ENCODE data around the gene USH2A. TPM values are rescaled to one million over a fixed set of nuclear protein-coding genes. Genes with fewer than 3 reads are reported as not detected.
"Not testable (repeated sequence)": the region's sequence is repeated elsewhere in the genome, so short reads cannot be mapped to it uniquely, and the experiment has no call there.

USH2A gene
- total RNA-seq, 4 donors from 2014 or later = 0.08 to 0.18 TPM; not detected in 2

DNA sequence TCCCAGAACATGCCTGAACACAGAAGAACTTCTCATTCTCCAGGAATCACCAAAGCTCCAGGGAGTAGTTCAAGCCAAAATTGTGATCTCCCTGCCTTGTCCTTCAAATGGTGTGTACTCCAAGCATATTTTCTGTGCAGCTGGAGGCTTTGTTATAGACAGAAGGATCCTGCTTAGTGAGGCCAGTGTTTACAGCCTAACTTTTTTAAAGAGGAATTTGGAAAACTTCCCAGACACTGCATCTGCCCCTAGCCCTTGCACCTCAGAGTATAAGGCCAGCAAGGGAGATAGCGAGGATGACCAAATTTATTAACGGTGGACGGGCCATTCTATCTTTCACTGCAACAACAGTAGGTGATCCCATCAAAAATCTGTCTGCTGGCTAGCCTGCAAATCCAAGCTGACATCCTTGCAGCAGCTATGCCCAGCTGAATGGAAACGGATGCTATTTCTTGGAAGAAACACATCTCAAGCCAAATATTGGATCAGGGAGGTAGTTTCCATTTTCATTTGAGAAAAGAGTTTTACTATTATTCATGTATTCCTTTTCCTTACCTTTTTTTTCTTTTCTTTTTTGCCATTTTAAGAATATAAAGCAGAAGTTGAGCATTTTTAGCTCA lies 249.8 kb downstream of the USH2A start:
- Histone ChIP-seq H3K27ac (no peak overlapping the region), H3K9me3 (no peaks in the 10 kb centered on the region), H3K27me3 (no peaks in the 10 kb centered on the region), H3K4me3 (no peak overlapping the region), H3K36me3 (no peaks in the 10 kb centered on the region), H3K4me1 (no peaks in the 10 kb centered on the region)
- no peak for DNase-seq (ENCODE audit: low spot score in 2 of 2)
- no peak for TF ChIP-seq POLR2AphosphoS5 (IDR thresholded peaks at IDR 0.05)
- no peak for TF ChIP-seq EP300 (IDR thresholded peaks at IDR 0.05)
- TF ChIP-seq POLR2A (IDR thresholded peaks at IDR 0.05) = no peak
- TF ChIP-seq, protein P1, sequence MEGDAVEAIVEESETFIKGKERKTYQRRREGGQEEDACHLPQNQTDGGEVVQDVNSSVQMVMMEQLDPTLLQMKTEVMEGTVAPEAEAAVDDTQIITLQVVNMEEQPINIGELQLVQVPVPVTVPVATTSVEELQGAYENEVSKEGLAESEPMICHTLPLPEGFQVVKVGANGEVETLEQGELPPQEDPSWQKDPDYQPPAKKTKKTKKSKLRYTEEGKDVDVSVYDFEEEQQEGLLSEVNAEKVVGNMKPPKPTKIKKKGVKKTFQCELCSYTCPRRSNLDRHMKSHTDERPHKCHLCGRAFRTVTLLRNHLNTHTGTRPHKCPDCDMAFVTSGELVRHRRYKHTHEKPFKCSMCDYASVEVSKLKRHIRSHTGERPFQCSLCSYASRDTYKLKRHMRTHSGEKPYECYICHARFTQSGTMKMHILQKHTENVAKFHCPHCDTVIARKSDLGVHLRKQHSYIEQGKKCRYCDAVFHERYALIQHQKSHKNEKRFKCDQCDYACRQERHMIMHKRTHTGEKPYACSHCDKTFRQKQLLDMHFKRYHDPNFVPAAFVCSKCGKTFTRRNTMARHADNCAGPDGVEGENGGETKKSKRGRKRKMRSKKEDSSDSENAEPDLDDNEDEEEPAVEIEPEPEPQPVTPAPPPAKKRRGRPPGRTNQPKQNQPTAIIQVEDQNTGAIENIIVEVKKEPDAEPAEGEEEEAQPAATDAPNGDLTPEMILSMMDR (IDR thresholded peaks at IDR 0.05) = no peak
- 68% methylated on average over 4 of the region's 4 CpGs for WGBS

DNA sequence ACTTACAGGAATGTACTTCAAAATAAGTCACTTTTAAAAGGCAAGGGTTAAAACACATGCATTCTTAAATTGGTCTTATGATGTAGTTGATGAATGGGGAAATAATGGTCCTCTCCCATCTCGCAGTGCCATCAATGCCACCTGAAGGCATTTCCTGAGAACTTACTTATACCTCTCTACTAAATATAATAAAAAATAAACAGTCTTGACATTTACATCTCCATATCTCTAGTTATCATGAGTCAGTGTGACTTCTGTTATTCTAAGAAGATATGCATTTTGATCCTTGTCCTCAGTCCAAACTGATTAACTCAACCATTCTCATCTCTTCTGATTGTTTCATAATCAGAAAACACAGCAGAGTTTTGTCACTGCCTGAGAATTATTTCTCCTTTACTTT lies 253.9 kb downstream of the USH2A start:
- WGBS = 71% methylated on average over 1 of the region's 1 CpG
- Histone ChIP-seq H3K36me3 (no peaks in the 10 kb centered on the region), H3K4me1 (no peaks in the 10 kb centered on the region), H3K27ac (no peak overlapping the region), H3K27me3 (no peaks in the 10 kb centered on the region), H3K9me3 (no peaks in the 10 kb centered on the region), H3K4me3 (no peak overlapping the region)
- DNase-seq (ENCODE audit: low spot score in 2 of 2) = no peak
- TF ChIP-seq POLR2AphosphoS5 (IDR thresholded peaks at IDR 0.05) = no peak
- no peak for TF ChIP-seq POLR2A (IDR thresholded peaks at IDR 0.05)

DNA sequence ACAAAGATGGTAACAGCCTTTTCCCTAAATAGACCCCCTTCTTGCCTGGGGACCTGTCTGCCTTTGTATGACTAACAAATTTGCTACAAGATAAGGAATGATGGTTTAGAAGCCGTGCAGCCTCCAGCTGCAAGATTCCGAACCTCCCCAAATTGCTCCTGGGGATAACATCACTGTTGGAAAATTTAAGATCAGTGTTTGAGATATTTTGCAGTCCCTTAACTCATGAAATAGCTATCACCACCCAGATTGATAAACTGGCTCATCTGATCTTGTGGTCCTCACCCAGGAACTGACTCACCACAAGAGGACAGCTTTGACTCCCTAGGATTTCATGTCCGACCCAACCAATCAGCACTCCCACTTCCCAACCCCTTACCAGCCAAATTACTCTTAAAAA lies 254.7 kb downstream of the USH2A start:
- WGBS = 60% methylated on average over 3 of the region's 3 CpGs

DNA sequence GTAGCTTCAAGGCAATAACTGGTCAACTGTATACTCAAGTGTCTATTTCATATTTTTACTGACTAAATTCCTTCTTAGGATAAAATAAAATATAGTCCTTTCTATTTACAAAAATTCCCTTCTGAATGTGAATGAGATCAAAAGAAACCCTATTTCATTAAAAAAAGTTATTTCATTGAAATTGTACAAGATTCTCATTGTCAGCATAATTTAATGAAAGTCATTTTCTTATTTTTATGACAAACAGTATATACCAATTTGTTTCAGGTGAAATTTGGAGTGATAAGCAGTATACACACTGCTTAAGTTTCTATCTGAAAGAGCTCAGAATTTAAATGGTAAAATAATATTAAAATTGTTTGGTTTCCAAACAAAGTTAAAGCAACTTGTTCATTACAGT lies 269.2 kb downstream of the USH2A start:
- H3K36me3 ChIP-seq = no peaks in the 10 kb centered on the region
- no peaks in the 10 kb centered on the region for H3K4me1 ChIP-seq
- H3K27ac ChIP-seq = no peak overlapping the region
- TF ChIP-seq, protein P1 (IDR thresholded peaks at IDR 0.05) = no peak
- no peak for TF ChIP-seq POLR2AphosphoS5 (IDR thresholded peaks at IDR 0.05)
- TF ChIP-seq EP300 (IDR thresholded peaks at IDR 0.05) = no peak
- TF ChIP-seq POLR2A (IDR thresholded peaks at IDR 0.05) = no peak
- H3K27me3 ChIP-seq = no peaks in the 10 kb centered on the region
- H3K9me3 ChIP-seq = no peaks in the 10 kb centered on the region
- DNase-seq (ENCODE audit: low spot score in 2 of 2) = no peak
- H3K4me3 ChIP-seq = no peak overlapping the region

More for the DNA sequence above, 254.7 kb downstream of the USH2A start:
- Histone ChIP-seq H3K4me3 (no peak overlapping the region), H3K9me3 (no peaks in the 10 kb centered on the region), H3K4me1 (no peaks in the 10 kb centered on the region), H3K36me3 (no peaks in the 10 kb centered on the region), H3K27ac (no peak overlapping the region), H3K27me3 (no peaks in the 10 kb centered on the region)
- TF ChIP-seq EP300 (IDR thresholded peaks at IDR 0.05) (no peak), POLR2AphosphoS5 (IDR thresholded peaks at IDR 0.05) (no peak), POLR2A (IDR thresholded peaks at IDR 0.05) (no peak)
- TF ChIP-seq, protein P1 (IDR thresholded peaks at IDR 0.05) = no peak
- DNase-seq (ENCODE audit: low spot score in 2 of 2) = no peak

DNA sequence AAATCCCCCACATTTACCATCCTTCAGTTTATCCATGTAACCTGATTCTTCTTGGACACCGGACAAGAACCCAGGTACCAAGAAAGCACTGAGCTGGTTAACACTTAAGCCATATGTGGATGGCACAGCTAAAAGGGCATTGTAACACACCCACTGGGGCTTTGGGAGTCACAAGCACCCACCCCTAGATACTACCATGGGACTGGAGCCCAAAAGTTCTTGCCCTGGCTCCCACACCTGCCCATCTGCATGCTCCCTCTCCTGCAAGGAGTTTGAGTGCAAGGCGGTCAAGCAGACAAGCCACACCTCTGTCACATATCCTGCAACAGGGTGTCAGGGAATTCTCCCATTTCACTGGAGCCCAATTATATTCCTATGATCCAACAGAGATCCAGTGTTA lies 270.1 kb downstream of the USH2A start:
- Histone ChIP-seq H3K9me3 (no peaks in the 10 kb centered on the region), H3K27ac (no peak overlapping the region), H3K27me3 (no peaks in the 10 kb centered on the region), H3K36me3 (no peaks in the 10 kb centered on the region), H3K4me3 (no peak overlapping the region), H3K4me1 (no peaks in the 10 kb centered on the region)
- DNase-seq (ENCODE audit: low spot score in 2 of 2) = no peak
- TF ChIP-seq, protein P1 (IDR thresholded peaks at IDR 0.05) = no peak
- TF ChIP-seq POLR2A (IDR thresholded peaks at IDR 0.05) = no peak
- TF ChIP-seq EP300 (IDR thresholded peaks at IDR 0.05) = no peak
- no peak for TF ChIP-seq POLR2AphosphoS5 (IDR thresholded peaks at IDR 0.05)
- WGBS = 95% methylated on average over 2 of the region's 2 CpGs

DNA sequence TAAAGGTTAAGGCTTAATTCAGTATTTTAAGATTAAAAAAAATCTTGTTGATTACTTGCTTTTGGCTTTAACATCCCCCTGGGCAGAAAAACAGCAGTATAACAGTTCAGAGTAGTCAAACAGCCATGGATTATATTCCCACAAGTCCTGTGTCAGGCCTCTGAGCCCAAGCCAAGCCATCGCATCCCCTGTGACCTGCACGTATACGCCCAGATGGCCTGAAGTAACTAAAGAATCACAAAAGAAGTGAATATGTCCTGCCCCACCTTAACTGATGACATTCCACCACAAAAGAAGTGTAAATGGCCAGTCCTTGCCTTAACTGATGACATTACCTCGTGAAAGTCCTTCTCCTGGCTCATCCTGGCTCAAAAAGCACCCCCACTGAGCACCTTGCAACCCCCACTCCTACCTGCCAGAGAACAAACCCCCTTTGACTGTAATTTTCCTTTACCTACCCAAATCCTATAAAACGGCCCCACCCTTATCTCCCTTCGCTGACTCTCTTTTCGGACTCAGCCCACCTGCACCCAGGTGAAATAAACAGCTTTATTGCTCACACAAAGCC lies 277.7 kb downstream of the USH2A start:
- 83% methylated on average over 7 of the region's 7 CpGs for WGBS
- not testable (repeated sequence) for H3K4me3 ChIP-seq; DNase-seq (ENCODE audit: low spot score in 2 of 2); H3K9me3 ChIP-seq; H3K4me1 ChIP-seq; H3K27ac ChIP-seq; H3K27me3 ChIP-seq; H3K36me3 ChIP-seq
